Ovary (tissue), 3 donors: ENCODE results near the gene EIF4G3.

ENCODE experiments used
- EP300 ChIP-seq: sonication (generic); formaldehyde crosslinking; IDR thresholded peaks from one replicate; pipeline ENCODE4 v1.6.1; 2017; ENCODE audit warnings: antibody characterized with exemption
- POLR2A ChIP-seq: fragments of 450-650 bp; IDR thresholded peaks from one replicate; pipeline ENCODE4 v1.6.1; 2017; ENCODE audit warnings: antibody characterized with exemption, mild to moderate bottlenecking, moderate library complexity
- TF ChIP-seq, protein P1 (sequence below), 3 donors: fragments of 450-650 bp in 2 of 3; fragments of 200-600 bp in 1 of 3; IDR thresholded peaks; one replicate each; pipeline versions ENCODE4 v1.5.1 to v1.8.0; 2016 to 2022; ENCODE audit warnings: antibody characterized with exemption in 3 of 3, mild to moderate bottlenecking in 1 of 3
- donor health status: DM: no; HTN: no; CAD: no.

DNA sequence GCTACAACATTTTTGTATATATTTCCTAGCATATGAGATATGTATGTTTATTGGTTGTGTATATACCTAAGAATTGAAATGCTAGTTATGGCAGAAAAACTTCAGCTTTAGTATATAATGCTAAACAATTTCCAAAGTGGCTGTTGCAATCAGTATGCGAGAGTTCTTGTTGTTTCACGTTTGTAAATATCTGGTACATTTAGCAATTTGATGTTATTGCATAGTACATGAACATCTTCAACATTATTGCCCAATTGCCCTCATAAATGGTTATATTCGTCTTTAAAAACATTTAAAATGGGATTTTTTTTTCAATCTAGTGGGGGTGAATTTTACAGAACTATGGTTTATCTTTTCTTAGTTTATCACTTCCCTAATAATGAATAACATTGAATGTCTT lies 303.4 kb downstream of the EIF4G3 start:
- TF ChIP-seq, protein P1, sequence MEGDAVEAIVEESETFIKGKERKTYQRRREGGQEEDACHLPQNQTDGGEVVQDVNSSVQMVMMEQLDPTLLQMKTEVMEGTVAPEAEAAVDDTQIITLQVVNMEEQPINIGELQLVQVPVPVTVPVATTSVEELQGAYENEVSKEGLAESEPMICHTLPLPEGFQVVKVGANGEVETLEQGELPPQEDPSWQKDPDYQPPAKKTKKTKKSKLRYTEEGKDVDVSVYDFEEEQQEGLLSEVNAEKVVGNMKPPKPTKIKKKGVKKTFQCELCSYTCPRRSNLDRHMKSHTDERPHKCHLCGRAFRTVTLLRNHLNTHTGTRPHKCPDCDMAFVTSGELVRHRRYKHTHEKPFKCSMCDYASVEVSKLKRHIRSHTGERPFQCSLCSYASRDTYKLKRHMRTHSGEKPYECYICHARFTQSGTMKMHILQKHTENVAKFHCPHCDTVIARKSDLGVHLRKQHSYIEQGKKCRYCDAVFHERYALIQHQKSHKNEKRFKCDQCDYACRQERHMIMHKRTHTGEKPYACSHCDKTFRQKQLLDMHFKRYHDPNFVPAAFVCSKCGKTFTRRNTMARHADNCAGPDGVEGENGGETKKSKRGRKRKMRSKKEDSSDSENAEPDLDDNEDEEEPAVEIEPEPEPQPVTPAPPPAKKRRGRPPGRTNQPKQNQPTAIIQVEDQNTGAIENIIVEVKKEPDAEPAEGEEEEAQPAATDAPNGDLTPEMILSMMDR (IDR thresholded peaks at IDR 0.05) = no peak
- no peak for TF ChIP-seq EP300
- no peak for TF ChIP-seq POLR2A
